Upper lobe of left lung (tissue), 6 donors: ENCODE measurements around the gene PLCB4. TPM values are rescaled to one million over a fixed set of nuclear protein-coding genes. Genes with fewer than 3 reads are reported as not detected.

Experiments used
- ATAC-seq, 2 donors: fragments of 200-7000 bp; cut with Tn5 transposase; one replicate each; pipeline ENCODE4 v1.9.1; 2022; ENCODE audit warnings: mild to moderate bottlenecking in 2 of 2, moderate library complexity in 2 of 2; ENCODE audit not compliant: low FRiP score in 2 of 2
- DNase-seq, 2 donors: peaks; one replicate each; pipeline ENCODE4 v3.0.0-alpha.2; 2019 to 2020
- H3K27ac ChIP-seq, 4 donors: fragments of 200-600 bp; sonication (generic); one replicate each; pipeline ENCODE4 v1.5.1; 2016 to 2019
- H3K27me3 ChIP-seq, 4 donors: fragments of 200-600 bp; sonication (generic); one replicate each; pipeline ENCODE4 v1.5.1; 2017 to 2019
- H3K36me3 ChIP-seq, 4 donors: fragments of 200-600 bp; sonication (generic); one replicate each; pipeline ENCODE4 v1.5.1; 2016 to 2019
- H3K4me1 ChIP-seq, 4 donors: fragments of 200-600 bp; sonication (generic); one replicate each; pipeline ENCODE4 v1.5.1; 2018 to 2019
- H3K4me3 ChIP-seq, 4 donors: fragments of 200-600 bp; sonication (generic); one replicate each; pipeline ENCODE4 v1.5.1; 2017 to 2019; ENCODE audit warnings: mild to moderate bottlenecking in 2 of 4, moderate library complexity in 1 of 4
- H3K9me3 ChIP-seq, 4 donors: fragments of 200-600 bp; sonication (generic); one replicate each; pipeline ENCODE4 v1.5.1; 2018 to 2019
- EP300 ChIP-seq, 4 donors: sonication (generic); formaldehyde crosslinking; IDR thresholded peaks; one replicate each; pipeline ENCODE4 v1.5.1; 2017; ENCODE audit warnings: antibody characterized with exemption in 4 of 4, control low read depth in 2 of 4
- POLR2A ChIP-seq, 4 donors: fragments of 450-650 bp; IDR thresholded peaks; one replicate each; pipeline ENCODE4 v1.5.1; 2016 to 2017; ENCODE audit warnings: antibody characterized with exemption in 4 of 4, mild to moderate bottlenecking in 2 of 4
- POLR2AphosphoS5 ChIP-seq, 2 donors: sonication (generic); formaldehyde crosslinking; IDR thresholded peaks; one replicate each; pipeline ENCODE4 v1.5.1; 2017; ENCODE audit warnings: antibody characterized with exemption in 2 of 2
- WGBS, 2 donors: methylation state at CpG; one replicate each; pipeline ENCODE4 v1.1.5; 2017 to 2018; 5-methylcytosine and 5-hydroxymethylcytosine counted together
- total RNA-seq, 6 donors: library from RNA; depleted of rRNA in 4 of 6; stranded (reverse); fragments of >200 nt in 4 of 6; gene quantifications; one replicate each; pipeline versions ENCODE4 v1.1.0 to v1.2.1, GENCODE V29; 2016 to 2021
- TF ChIP-seq, protein P1 (sequence below), 6 experiments: fragments of 450-650 bp in 4 of 6; fragments of 200-600 bp in 2 of 6; sonication (generic) in 2 of 6; IDR thresholded peaks; one replicate each; pipeline ENCODE4 v1.5.1; 2016 to 2019; ENCODE audit warnings: antibody characterized with exemption in 6 of 6
- donor health status: DM: no; HTN: no; CAD: no; lungs with moderate emphysema.
- donor health status: DM: no; HTN: yes; CAD: no; lungs with severe emphysema.

Gene PLCB4
- total RNA-seq, 6 donors from 2014 or later: 5.7 to 15.2 (median 8.2) TPM

- H3K4me3 ChIP-seq: no peak overlapping the region
- no peaks in the 10 kb centered on the region for H3K9me3 ChIP-seq
- H3K27ac ChIP-seq: no peak overlapping the region
- peaks cover 0 to 11% (median 0%) of the 10 kb centered on the region in 4 donors for H3K36me3 ChIP-seq
- TF ChIP-seq POLR2A (IDR thresholded peaks at IDR 0.05) (no peak), EP300 (IDR thresholded peaks at IDR 0.05) (no peak), POLR2AphosphoS5 (IDR thresholded peaks at IDR 0.05) (no peak)
- TF ChIP-seq, protein P1, sequence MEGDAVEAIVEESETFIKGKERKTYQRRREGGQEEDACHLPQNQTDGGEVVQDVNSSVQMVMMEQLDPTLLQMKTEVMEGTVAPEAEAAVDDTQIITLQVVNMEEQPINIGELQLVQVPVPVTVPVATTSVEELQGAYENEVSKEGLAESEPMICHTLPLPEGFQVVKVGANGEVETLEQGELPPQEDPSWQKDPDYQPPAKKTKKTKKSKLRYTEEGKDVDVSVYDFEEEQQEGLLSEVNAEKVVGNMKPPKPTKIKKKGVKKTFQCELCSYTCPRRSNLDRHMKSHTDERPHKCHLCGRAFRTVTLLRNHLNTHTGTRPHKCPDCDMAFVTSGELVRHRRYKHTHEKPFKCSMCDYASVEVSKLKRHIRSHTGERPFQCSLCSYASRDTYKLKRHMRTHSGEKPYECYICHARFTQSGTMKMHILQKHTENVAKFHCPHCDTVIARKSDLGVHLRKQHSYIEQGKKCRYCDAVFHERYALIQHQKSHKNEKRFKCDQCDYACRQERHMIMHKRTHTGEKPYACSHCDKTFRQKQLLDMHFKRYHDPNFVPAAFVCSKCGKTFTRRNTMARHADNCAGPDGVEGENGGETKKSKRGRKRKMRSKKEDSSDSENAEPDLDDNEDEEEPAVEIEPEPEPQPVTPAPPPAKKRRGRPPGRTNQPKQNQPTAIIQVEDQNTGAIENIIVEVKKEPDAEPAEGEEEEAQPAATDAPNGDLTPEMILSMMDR (IDR thresholded peaks at IDR 0.05): no peak
- ATAC-seq (no peak), DNase-seq (no peak)
- no peaks in the 10 kb centered on the region for H3K4me1 ChIP-seq
- WGBS, 2 donors: 86 to 96% methylated on average over 1 of the region's 1 CpG
- no peaks in the 10 kb centered on the region for H3K27me3 ChIP-seq
These were observed 342.9 kb downstream of the PLCB4 start for GRCh38 chr20:9411833-9412232.

GRCh38 chr20:9412309-9412708 lies 343.4 kb downstream of the PLCB4 start:
- Histone ChIP-seq H3K9me3 (no peaks in the 10 kb centered on the region), H3K27ac (no peak overlapping the region), H3K4me1 (no peaks in the 10 kb centered on the region), H3K36me3 (peaks cover 0 to 11% (median 0%) of the 10 kb centered on the region in 4 donors), H3K27me3 (no peaks in the 10 kb centered on the region), H3K4me3 (no peak overlapping the region)
- TF ChIP-seq EP300 (IDR thresholded peaks at IDR 0.05) (no peak), POLR2AphosphoS5 (IDR thresholded peaks at IDR 0.05) (no peak), POLR2A (IDR thresholded peaks at IDR 0.05) (no peak)
- TF ChIP-seq, protein P1 (IDR thresholded peaks at IDR 0.05): no peak
- ATAC-seq (no peak), DNase-seq (no peak)
- WGBS, 2 donors: 83 to 93% methylated on average over 5 of the region's 5 CpGs

DNA sequence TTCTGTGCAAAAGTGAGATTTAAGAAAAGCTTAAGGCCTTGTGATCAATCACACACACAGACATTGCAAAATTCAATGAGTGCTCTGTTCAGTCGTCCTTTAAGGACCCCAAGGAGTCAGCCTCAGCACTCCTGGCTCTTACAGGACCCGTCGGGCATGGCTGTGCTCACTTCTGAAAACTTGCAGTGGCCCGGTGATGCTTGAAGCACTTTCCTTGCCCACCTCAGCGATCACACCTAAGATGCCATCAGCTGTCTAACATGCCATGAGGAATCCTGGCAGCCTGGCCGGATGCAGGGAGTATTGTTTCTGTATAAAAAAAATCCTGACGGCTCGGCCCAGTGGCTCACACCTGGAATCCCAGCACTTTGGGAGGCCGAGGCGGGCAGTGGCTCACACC lies 344.1 kb downstream of the PLCB4 start:
- no peak overlapping the region for H3K27ac ChIP-seq
- no peaks in the 10 kb centered on the region for H3K4me1 ChIP-seq
- TF ChIP-seq POLR2AphosphoS5 (IDR thresholded peaks at IDR 0.05) (no peak), POLR2A (IDR thresholded peaks at IDR 0.05) (no peak), EP300 (IDR thresholded peaks at IDR 0.05) (no peak)
- TF ChIP-seq, protein P1 (IDR thresholded peaks at IDR 0.05): no peak
- ATAC-seq (no peak), DNase-seq (no peak)
- no peaks in the 10 kb centered on the region for H3K27me3 ChIP-seq
- WGBS, 2 donors: 89 to 98% methylated on average over 10 of the region's 10 CpGs
- H3K4me3 ChIP-seq: no peak overlapping the region
- peaks cover 0 to 11% (median 0%) of the 10 kb centered on the region in 4 donors for H3K36me3 ChIP-seq
- H3K9me3 ChIP-seq: no peaks in the 10 kb centered on the region

GRCh38 chr20:9415426-9415825 lies 346.5 kb downstream of the PLCB4 start:
- Histone ChIP-seq H3K27ac (no peak overlapping the region), H3K27me3 (no peaks in the 10 kb centered on the region), H3K4me1 (no peaks in the 10 kb centered on the region), H3K9me3 (no peaks in the 10 kb centered on the region), H3K36me3 (peaks cover 0 to 16% (median 0%) of the 10 kb centered on the region in 4 donors), H3K4me3 (no peak overlapping the region)
- TF ChIP-seq EP300 (IDR thresholded peaks at IDR 0.05): no peak
- TF ChIP-seq, protein P1 (IDR thresholded peaks at IDR 0.05): no peak
- no peak for TF ChIP-seq POLR2AphosphoS5 (IDR thresholded peaks at IDR 0.05)
- TF ChIP-seq POLR2A (IDR thresholded peaks at IDR 0.05): no peak
- no peak for ATAC-seq
- no peak for DNase-seq
- WGBS, 2 donors: 96 to 98% methylated on average over 2 of the region's 2 CpGs

- ATAC-seq: no peak
- WGBS, 2 donors: 90 to 98% methylated on average over 3 of the region's 3 CpGs
- no peak overlapping the region for H3K27ac ChIP-seq
These were observed 347.5 kb downstream of the PLCB4 start for GRCh38 chr20:9416421-9416820.

More at GRCh38 chr20:9416421-9416820, 347.5 kb downstream of the PLCB4 start:
- Histone ChIP-seq H3K36me3 (peaks cover 0 to 23% (median 0%) of the 10 kb centered on the region in 4 donors), H3K4me1 (no peaks in the 10 kb centered on the region), H3K9me3 (no peaks in the 10 kb centered on the region), H3K27me3 (no peaks in the 10 kb centered on the region), H3K4me3 (no peak overlapping the region)
- TF ChIP-seq EP300 (IDR thresholded peaks at IDR 0.05): no peak
- no peak for TF ChIP-seq POLR2A (IDR thresholded peaks at IDR 0.05)
- TF ChIP-seq POLR2AphosphoS5 (IDR thresholded peaks at IDR 0.05): no peak
- TF ChIP-seq, protein P1 (IDR thresholded peaks at IDR 0.05): no peak
- DNase-seq: no peak
